ENCODE data around the gene ERO1B.

Gene ERO1B

DNA sequence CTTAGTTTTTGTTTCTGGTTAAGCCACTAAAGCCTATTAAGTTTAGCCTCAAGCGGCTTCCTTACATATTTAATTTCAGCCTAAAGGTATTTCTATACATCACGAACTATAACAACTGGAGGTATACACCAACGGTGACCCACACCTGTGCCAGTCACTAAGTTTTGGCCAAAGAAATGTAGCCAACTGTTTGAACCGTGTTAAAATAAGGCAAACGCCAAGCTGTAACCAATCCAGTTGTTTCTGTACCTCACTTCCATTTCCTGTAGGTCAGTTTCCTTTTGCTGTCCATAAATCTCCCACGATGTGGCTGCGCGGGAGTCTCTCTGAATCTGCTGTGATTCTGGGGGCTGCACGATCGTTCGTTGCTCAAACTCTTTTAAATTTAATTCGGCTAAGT is 5.6 kb upstream of the ERO1B start:
- no peak for DNase-seq (ENCODE audit: low read depth)
- H3K4me3 ChIP-seq (ENCODE audit: control insufficient read depth, low read depth, low read length): no peak overlapping the region
- TF ChIP-seq, protein P1, sequence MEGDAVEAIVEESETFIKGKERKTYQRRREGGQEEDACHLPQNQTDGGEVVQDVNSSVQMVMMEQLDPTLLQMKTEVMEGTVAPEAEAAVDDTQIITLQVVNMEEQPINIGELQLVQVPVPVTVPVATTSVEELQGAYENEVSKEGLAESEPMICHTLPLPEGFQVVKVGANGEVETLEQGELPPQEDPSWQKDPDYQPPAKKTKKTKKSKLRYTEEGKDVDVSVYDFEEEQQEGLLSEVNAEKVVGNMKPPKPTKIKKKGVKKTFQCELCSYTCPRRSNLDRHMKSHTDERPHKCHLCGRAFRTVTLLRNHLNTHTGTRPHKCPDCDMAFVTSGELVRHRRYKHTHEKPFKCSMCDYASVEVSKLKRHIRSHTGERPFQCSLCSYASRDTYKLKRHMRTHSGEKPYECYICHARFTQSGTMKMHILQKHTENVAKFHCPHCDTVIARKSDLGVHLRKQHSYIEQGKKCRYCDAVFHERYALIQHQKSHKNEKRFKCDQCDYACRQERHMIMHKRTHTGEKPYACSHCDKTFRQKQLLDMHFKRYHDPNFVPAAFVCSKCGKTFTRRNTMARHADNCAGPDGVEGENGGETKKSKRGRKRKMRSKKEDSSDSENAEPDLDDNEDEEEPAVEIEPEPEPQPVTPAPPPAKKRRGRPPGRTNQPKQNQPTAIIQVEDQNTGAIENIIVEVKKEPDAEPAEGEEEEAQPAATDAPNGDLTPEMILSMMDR (conservative IDR thresholded peaks at IDR 0.05; ENCODE audit: control insufficient read depth, insufficient read depth, low read depth, low read length): no peak

DNA sequence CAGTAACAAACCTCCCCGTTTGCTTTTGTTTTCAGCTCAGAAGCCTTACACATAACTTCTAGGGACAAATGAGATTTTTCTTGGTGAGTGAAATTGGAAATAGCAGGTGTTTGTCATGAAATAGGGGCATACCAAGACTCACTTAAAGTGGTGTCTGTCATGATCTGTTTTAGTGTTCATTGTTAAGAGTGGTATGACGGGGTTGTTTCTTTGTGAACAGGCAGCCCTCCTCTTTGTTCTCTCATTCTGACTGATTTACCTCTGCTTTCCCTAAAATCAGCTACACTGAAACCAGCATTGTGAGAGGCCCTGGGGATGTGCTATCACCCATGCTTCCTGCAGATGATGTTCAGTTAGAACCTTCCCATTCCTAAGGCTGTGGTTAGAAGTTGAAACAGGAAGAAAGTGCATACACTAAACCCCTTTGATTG is 2.5 kb upstream of the ERO1B start:
- TF ChIP-seq, protein P1 (conservative IDR thresholded peaks at IDR 0.05; ENCODE audit: control insufficient read depth, insufficient read depth, low read depth, low read length): no peak
- DNase-seq (ENCODE audit: low read depth): no peak
- no peak overlapping the region for H3K4me3 ChIP-seq (ENCODE audit: control insufficient read depth, low read depth, low read length)

DNA sequence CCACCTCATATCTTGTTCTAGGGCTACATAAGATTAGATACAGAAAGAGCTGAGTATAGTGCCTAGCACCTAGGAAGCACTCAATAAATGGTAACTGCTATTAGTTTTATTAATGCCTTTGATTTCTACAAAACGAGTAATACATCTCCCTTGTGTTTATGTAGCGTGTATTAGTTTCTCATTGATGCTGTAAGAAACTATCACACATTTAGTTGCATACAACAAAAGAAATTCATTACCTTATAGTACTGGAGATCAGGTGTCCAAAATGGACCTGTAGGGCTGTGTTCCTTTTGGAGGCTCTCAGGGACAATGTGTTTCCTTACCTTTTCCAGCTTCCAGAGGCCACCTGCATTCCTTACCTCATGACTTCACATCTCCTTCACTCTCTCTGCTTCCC is 961 bp upstream of the ERO1B start:
- no peak for DNase-seq (ENCODE audit: low read depth)
- peak overlapping the region; percentile 74 for H3K4me3 ChIP-seq (ENCODE audit: control insufficient read depth, low read depth, low read length)
- TF ChIP-seq, protein P1 (conservative IDR thresholded peaks at IDR 0.05; ENCODE audit: control insufficient read depth, insufficient read depth, low read depth, low read length): no peak

DNA sequence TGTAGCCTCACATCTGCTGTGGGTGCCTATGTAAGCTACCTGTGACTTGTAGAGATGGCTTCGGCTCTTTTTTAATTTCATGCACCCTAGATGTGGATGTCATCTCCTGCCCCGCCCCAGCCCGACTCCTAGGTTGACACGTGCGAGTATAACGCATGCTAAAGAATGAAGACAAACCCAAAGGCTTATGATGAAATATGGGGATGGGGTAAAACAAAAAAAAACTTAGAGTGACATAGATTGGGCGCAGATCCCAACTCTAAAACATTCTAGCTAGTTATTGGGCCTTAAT is 613 bp upstream of the ERO1B start:
- H3K4me3 ChIP-seq (ENCODE audit: control insufficient read depth, low read depth, low read length): peak overlapping the region; percentile 74
- DNase-seq (ENCODE audit: low read depth): peak; percentile 10
- TF ChIP-seq, protein P1 (conservative IDR thresholded peaks at IDR 0.05; ENCODE audit: control insufficient read depth, insufficient read depth, low read depth, low read length): no peak

DNA sequence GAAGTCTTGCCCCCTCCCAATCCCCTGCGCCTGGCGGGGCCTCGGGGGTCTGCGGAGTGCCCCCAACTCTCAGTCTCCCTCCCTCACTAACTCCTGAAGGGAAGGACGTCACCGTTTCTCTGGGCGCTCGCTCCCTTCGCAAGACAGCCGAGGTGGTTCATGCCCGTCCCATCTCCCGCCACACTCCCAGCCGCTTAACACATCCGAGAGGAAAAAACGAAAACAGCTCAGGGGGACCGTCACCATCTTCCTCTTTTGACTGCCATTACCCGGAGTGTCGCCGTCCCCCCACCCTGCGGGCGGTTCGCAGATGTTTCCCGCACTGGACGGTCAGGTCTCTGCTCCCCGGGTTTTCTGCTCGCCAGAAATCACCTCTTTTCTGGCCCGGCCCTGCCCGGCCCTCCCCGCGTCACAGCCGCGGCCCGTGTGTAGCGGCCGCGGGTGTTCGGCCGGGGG is 532 bp downstream of the ERO1B start:
- peak overlapping the region; percentile 68 for H3K4me3 ChIP-seq (ENCODE audit: control insufficient read depth, low read depth, low read length)
- DNase-seq (ENCODE audit: low read depth): peak; percentile 9
- TF ChIP-seq, protein P1 (conservative IDR thresholded peaks at IDR 0.05; ENCODE audit: control insufficient read depth, insufficient read depth, low read depth, low read length): no peak

DNA sequence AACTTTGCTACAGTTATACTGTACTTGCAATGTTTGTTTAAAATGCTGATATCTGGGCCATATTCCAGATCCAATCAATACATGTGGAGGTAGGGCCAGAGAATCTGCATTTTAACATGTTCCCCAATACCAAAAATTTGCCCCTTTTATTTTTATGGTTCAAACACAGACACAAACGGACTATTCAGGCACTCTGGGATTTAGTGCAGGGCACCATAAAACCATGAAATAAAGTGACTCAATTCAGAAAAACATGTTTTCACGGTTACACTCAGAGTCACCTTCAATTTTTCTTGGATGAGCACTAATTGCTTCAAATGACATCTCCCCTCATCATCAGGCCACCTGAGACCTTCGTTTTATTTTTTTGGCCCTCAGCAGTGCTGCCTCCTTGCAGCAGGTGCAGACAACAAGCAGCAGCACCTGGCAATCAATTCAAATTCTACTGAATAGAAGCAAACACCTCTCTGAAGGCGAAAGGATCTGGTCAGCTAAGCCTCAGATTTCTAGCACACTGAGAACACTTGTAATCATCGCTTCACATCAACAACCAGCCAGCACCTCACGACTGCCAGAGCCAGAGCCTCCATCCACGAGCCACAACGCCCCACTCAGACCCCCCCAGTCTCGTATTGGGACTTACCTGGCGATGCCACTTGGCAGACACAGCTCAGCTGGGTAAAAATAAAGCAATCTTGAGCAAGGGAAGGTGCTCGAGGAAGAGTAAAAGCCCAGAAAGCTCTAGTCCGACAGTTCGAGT is 1.1 kb downstream of the ERO1B start:
- TF ChIP-seq, protein P1 (conservative IDR thresholded peaks at IDR 0.05; ENCODE audit: control insufficient read depth, insufficient read depth, low read depth, low read length): no peak
- H3K4me3 ChIP-seq (ENCODE audit: control insufficient read depth, low read depth, low read length): peak overlapping the region; percentile 68
- no peak for DNase-seq (ENCODE audit: low read depth)

Measured in fibroblast of mammary gland (primary cell).